EH (cell line): Measurements from ENCODE around the gene GNG7.
"Not testable (repeated sequence)": the region's sequence is repeated elsewhere in the genome, so short reads cannot be mapped to it uniquely, and the experiment has no call there.

Experiments
- DNase-seq: peaks from one replicate; pipeline ENCODE4 v3.0.0-alpha.2; 2015; ENCODE audit warnings: low read depth

The GNG7 gene

GRCh38 chr19:2675892-2676291, 26.6 kb downstream of the GNG7 start:
- no peak for DNase-seq

GRCh38 chr19:2670217-2670616, 32.3 kb downstream of the GNG7 start:
- DNase-seq: no peak

- no peak for DNase-seq
These were observed 34.2 kb downstream of the GNG7 start for GRCh38 chr19:2668175-2668763.

- DNase-seq: not testable (repeated sequence)
These were observed 35.1 kb downstream of the GNG7 start for GRCh38 chr19:2667349-2667748.

GRCh38 chr19:2666344-2666994, 36.0 kb downstream of the GNG7 start:
- DNase-seq: no peak

GRCh38 chr19:2665103-2665502, 37.4 kb downstream of the GNG7 start:
- DNase-seq: no peak

GRCh38 chr19:2663920-2664571, 38.4 kb downstream of the GNG7 start:
- no peak for DNase-seq

GRCh38 chr19:2661615-2662014, 40.9 kb downstream of the GNG7 start:
- no peak for DNase-seq

GRCh38 chr19:2659856-2660432, 42.5 kb downstream of the GNG7 start:
- no peak for DNase-seq

- DNase-seq: no peak
These were observed 46.0 kb downstream of the GNG7 start for GRCh38 chr19:2656533-2656932.

- no peak for DNase-seq
These were observed 48.5 kb downstream of the GNG7 start for GRCh38 chr19:2653710-2654707.

- DNase-seq: no peak
These were observed 49.3 kb downstream of the GNG7 start for GRCh38 chr19:2653218-2653617.

GRCh38 chr19:2652504-2653099, 49.9 kb downstream of the GNG7 start:
- DNase-seq: no peak

- DNase-seq: not testable (repeated sequence)
These were observed 51.3 kb downstream of the GNG7 start for GRCh38 chr19:2651002-2651733.

GRCh38 chr19:2650515-2650914, 52.0 kb downstream of the GNG7 start:
- no peak for DNase-seq

GRCh38 chr19:2648528-2648937, 54.0 kb downstream of the GNG7 start:
- peak; percentile 76 for DNase-seq

- DNase-seq: no peak
These were observed 54.4 kb downstream of the GNG7 start for GRCh38 chr19:2648099-2648498.

- no peak for DNase-seq
These were observed 55.5 kb downstream of the GNG7 start for GRCh38 chr19:2646866-2647535.

- no peak for DNase-seq
These were observed 56.7 kb downstream of the GNG7 start for GRCh38 chr19:2645826-2646225.

- DNase-seq: not testable (repeated sequence)
These were observed 59.3 kb downstream of the GNG7 start for GRCh38 chr19:2643123-2643737.
